Bronchial epithelial cell (primary cell): Measurements from ENCODE around the gene VPS26C. TPM values are rescaled to one million over a fixed set of nuclear protein-coding genes. Genes with fewer than 3 reads are reported as not detected.

Source experiments
- DNase-seq: peaks from one replicate; pipeline ENCODE4 v3.0.0-alpha.2; 2010; ENCODE audit warnings: low read depth
- FAIRE-seq: peaks from 2 replicates; lab custom pipeline; 2011; peaks lifted over from hg19 to GRCh38; lab: Jason Lieb, UNC
- H3K27me3 ChIP-seq: 2 replicates; pipeline ENCODE4 v1.5.1; 2011; ENCODE audit warnings: low read length; ENCODE audit not compliant: control insufficient read depth, insufficient read depth
- H3K36me3 ChIP-seq: 2 replicates; pipeline ENCODE4 v1.5.1; 2011; ENCODE audit warnings: low read length; ENCODE audit not compliant: control insufficient read depth, insufficient read depth
- H3K4me3 ChIP-seq: 2 replicates; pipeline ENCODE4 v1.5.1; 2011; ENCODE audit warnings: mild to moderate bottlenecking, low read depth, low read length, control low read depth
- total RNA-seq: library from RNA; depleted of rRNA; stranded (reverse); fragments of >200 nt; gene quantifications from 2 replicates; pipeline ENCODE4 v1.2.1, GENCODE V29; 2014
- TF ChIP-seq, protein P1 (sequence below): IDR thresholded peaks from 2 replicates; pipeline ENCODE4 v1.5.1; 2011; ENCODE audit warnings: mild to moderate bottlenecking, moderate library complexity, low read length, control low read depth, inconsistent platforms; ENCODE audit not compliant: insufficient read depth, severe bottlenecking

The VPS26C gene
- total RNA-seq, 1 donor from 2014 or later: 50.5 TPM

DNA sequence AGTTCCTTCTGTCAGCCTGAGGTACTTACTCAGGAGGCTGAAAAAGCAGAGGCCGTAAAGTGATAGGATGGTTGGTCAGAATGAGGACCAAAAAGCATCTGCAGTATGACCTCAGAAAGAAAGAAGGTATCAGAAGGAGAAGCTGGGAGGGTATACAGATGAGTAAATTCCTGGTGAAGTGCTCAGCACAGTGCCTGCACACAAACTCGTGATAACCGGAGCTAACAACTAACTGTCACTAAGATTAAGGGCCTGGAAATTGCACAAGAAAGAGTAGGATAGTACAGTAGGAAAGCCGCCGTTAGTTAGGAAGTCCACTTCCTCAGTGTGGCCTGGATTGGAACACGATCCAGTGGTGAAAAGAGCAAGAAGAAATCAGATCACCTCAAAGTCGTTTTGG lies 62.6 kb downstream of the VPS26C start:
- no peak overlapping the region for H3K4me3 ChIP-seq
- DNase-seq: no peak
- FAIRE-seq: no peak
- H3K27me3 ChIP-seq: no peaks in the 10 kb centered on the region
- peaks cover 10% of the 10 kb centered on the region for H3K36me3 ChIP-seq
- TF ChIP-seq, protein P1, sequence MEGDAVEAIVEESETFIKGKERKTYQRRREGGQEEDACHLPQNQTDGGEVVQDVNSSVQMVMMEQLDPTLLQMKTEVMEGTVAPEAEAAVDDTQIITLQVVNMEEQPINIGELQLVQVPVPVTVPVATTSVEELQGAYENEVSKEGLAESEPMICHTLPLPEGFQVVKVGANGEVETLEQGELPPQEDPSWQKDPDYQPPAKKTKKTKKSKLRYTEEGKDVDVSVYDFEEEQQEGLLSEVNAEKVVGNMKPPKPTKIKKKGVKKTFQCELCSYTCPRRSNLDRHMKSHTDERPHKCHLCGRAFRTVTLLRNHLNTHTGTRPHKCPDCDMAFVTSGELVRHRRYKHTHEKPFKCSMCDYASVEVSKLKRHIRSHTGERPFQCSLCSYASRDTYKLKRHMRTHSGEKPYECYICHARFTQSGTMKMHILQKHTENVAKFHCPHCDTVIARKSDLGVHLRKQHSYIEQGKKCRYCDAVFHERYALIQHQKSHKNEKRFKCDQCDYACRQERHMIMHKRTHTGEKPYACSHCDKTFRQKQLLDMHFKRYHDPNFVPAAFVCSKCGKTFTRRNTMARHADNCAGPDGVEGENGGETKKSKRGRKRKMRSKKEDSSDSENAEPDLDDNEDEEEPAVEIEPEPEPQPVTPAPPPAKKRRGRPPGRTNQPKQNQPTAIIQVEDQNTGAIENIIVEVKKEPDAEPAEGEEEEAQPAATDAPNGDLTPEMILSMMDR: no peak

DNA sequence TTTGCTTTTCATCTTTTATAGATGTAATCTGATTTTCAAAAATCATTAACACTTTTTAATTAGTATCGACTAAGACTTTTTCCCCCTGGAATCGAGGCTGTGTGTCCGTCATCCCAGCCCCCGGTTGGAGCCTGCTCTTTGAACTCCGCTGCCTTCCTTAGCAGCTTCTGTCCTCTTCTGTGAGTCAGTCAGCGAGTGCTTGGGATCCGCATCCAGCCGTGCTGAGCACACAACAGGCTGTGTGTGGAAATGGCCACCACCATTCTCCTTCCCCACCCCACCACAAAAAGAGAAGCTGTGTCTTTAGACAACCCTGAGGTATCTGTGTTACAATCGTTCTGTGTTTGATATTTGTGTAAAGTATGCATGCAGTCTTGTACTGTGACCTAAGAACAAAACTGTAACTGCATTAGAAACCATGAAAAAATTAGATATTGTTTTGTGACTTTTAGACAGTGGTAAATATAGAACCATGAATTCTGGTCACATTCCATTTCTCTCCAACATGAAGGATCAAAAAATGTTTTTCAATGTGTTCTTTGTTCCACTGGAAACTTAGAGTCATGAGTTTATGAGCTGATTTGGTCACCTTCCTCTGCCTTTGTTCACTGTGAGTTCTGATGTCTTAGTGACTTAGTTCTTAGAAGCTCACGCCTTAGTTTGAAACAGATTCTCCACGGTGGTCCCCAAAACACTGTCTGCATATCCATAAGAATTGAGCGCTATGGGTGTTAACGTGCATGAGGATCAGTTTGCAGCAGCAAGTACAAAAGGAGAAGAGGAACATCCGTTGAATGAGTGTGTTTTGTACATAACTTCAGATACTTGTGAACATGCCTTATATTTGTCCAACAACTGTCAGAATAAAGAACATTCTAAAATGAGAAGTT lies 64.7 kb downstream of the VPS26C start:
- DNase-seq (no peak), FAIRE-seq (no peak)
- Histone ChIP-seq H3K4me3 (no peak overlapping the region), H3K36me3 (peaks cover 14% of the 10 kb centered on the region), H3K27me3 (no peaks in the 10 kb centered on the region)
- TF ChIP-seq, protein P1: no peak

DNA sequence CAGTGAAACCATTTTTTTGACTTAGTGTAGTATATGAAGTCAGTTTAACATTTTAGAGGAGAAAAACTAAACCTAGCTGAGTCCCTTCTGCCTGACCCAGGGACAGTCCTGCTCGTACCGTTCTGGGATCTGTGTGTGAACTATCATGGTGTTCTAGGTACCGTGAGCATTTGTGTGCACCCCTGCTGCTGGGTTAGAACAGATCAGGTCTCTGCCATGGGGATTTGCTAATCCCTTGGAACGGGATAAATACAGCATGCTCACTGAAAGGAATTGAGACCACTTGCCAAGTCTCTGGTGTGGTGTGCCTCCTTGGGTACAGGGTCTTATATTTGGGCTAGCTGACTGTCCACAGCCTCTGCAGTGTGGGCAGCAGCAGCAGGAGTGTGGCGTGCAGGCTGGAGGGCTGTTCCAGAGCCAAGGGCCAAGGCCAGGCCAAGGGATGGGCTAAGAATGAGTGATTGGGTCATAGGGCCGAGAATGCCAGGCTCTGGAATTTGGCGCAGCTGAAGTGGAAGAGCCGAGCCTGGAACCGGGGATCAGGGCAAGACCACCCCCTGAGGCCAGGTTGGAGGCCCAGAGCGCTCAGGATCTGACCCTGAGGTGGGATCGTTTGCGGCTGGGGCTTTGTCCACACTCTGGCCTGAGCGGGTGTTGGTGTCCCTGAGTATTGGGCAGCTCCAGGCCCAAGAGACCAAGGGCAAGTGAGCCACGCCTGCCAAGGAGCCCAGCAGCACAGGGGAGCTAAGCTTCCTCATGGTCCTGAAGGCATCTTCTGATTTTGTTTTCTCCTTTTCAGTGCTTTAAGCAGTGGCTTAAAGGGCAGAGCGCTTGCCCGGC lies 66.3 kb downstream of the VPS26C start:
- DNase-seq (no peak), FAIRE-seq (no peak)
- TF ChIP-seq, protein P1: no peak
- Histone ChIP-seq H3K36me3 (peaks cover 17% of the 10 kb centered on the region), H3K4me3 (no peak overlapping the region), H3K27me3 (no peaks in the 10 kb centered on the region)

DNA sequence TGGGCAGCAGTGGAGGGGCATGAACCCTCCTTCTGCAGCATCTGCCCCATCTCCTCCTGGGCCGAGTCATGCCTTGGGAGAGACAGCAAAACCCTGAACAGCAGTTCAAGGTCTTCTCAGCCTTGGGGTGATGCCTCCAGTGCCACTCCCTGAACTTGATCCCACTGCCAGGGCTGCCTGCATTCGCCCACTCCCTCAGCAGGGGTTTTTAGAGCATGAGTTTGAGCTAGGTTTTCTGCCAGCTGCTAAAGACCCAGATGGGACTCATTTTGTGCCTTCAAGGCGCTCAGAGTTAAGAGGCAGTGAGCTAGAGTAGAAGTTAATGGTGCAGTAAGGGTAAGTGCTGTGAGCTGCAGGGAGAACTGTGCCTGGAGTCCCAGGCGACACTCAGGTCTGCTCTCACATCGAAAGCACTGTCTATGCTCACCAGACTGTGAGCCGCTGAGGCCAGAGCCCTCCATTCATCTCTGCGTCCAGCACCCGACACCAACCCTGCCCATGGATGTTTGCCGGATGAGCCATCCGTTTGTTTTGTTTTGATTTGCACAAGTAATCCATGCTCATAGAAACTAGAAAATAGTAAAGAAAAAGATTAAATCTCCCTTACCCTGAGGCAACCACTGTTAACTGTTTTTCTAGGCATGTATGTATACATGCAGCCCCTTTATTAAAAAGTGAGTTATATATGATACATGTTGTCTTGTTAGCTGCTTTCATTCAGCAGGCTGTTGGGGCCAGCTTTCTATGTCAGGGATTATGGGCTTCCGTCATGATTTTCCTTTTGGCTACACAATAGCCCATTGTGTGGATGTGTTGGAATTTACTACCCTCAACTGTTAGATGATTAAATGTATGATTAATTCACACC lies 67.8 kb downstream of the VPS26C start:
- H3K4me3 ChIP-seq: no peak overlapping the region
- TF ChIP-seq, protein P1: no peak
- DNase-seq (peak; percentile 20), FAIRE-seq (no peak)
- peaks cover 22% of the 10 kb centered on the region for H3K36me3 ChIP-seq
- H3K27me3 ChIP-seq: no peaks in the 10 kb centered on the region

DNA sequence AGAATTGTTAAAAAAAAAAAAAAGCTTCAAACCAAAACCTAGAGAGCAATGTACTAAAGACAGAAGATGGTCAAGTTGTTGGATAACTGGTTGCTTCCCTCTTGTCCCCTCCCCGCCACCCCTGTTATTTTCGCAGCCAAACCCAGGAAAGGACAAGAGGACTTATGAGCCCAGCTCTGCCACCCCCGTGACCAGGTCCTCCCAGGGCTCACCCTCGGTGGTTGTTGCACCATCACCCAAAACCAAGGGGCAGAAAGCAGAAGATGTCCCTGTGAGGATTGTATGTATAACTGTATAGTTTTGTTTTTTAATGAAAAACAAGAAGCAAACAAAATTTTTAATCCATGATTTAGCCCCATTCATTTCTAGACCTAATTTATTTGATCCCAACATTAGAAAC lies 69.4 kb downstream of the VPS26C start:
- H3K27me3 ChIP-seq: no peaks in the 10 kb centered on the region
- DNase-seq: no peak
- peaks cover 22% of the 10 kb centered on the region for H3K36me3 ChIP-seq
- no peak overlapping the region for H3K4me3 ChIP-seq
- FAIRE-seq: no peak
- TF ChIP-seq, protein P1: no peak
